ENCODE results near the gene NUCB2.

The NUCB2 gene

DNA sequence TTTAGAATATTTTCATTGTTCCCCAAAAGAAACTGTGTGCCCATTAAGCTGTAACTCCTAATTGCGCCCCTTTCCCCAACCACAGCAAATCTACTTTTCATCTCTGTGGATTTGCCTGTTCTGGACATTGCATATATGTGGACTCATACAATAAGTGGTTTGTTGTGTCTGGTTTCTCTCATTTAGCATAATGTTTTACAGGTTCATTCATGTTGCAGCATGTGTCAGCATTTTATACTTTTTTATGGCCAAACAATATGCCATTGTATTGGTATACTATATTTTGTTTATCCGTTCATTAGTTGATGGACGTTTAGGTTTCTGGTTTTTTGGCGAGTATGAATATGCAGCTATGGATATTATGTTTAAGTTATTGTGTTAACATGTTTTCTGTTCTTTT lies 23.8 kb downstream of the NUCB2 start:
- H3K9me3 ChIP-seq (ENCODE audit: control insufficient read depth, insufficient read depth, low read length) = no peaks in the 10 kb centered on the region
- no peak overlapping the region for H3K4me2 ChIP-seq (ENCODE audit: low read length)
- H3K4me3 ChIP-seq (ENCODE audit: low read length) = no peak overlapping the region
- H3K27me3 ChIP-seq (ENCODE audit: control insufficient read depth, low read length) = no peaks in the 10 kb centered on the region
- no peak overlapping the region for H3K27ac ChIP-seq (ENCODE audit: low read depth, low read length)
- H3K9me2 ChIP-seq (replicated peaks; ENCODE audit: control insufficient read depth, low read length) = no peaks in the 10 kb centered on the region
- no peaks in the 10 kb centered on the region for H3F3A ChIP-seq (ENCODE audit: control insufficient read depth, insufficient read depth)
- TF ChIP-seq, protein P1, sequence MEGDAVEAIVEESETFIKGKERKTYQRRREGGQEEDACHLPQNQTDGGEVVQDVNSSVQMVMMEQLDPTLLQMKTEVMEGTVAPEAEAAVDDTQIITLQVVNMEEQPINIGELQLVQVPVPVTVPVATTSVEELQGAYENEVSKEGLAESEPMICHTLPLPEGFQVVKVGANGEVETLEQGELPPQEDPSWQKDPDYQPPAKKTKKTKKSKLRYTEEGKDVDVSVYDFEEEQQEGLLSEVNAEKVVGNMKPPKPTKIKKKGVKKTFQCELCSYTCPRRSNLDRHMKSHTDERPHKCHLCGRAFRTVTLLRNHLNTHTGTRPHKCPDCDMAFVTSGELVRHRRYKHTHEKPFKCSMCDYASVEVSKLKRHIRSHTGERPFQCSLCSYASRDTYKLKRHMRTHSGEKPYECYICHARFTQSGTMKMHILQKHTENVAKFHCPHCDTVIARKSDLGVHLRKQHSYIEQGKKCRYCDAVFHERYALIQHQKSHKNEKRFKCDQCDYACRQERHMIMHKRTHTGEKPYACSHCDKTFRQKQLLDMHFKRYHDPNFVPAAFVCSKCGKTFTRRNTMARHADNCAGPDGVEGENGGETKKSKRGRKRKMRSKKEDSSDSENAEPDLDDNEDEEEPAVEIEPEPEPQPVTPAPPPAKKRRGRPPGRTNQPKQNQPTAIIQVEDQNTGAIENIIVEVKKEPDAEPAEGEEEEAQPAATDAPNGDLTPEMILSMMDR (IDR thresholded peaks at IDR 0.05; ENCODE audit: low read depth, low read length, poor library complexity, severe bottlenecking) = no peak
- no peak for TF ChIP-seq EZH2phosphoT487 (IDR thresholded peaks at IDR 0.05; ENCODE audit: borderline replicate concordance, low read length)
- no peaks in the 10 kb centered on the region for H3K36me3 ChIP-seq (ENCODE audit: control insufficient read depth, low read length)
- no peaks in the 10 kb centered on the region for H4K20me1 ChIP-seq (ENCODE audit: control insufficient read depth, insufficient read depth, low read depth, low read length)
- no peaks in the 10 kb centered on the region for H3K4me1 ChIP-seq (ENCODE audit: control insufficient read depth, low read length)
- H3K79me2 ChIP-seq (ENCODE audit: control insufficient read depth, low read length) = no peaks in the 10 kb centered on the region

DNA sequence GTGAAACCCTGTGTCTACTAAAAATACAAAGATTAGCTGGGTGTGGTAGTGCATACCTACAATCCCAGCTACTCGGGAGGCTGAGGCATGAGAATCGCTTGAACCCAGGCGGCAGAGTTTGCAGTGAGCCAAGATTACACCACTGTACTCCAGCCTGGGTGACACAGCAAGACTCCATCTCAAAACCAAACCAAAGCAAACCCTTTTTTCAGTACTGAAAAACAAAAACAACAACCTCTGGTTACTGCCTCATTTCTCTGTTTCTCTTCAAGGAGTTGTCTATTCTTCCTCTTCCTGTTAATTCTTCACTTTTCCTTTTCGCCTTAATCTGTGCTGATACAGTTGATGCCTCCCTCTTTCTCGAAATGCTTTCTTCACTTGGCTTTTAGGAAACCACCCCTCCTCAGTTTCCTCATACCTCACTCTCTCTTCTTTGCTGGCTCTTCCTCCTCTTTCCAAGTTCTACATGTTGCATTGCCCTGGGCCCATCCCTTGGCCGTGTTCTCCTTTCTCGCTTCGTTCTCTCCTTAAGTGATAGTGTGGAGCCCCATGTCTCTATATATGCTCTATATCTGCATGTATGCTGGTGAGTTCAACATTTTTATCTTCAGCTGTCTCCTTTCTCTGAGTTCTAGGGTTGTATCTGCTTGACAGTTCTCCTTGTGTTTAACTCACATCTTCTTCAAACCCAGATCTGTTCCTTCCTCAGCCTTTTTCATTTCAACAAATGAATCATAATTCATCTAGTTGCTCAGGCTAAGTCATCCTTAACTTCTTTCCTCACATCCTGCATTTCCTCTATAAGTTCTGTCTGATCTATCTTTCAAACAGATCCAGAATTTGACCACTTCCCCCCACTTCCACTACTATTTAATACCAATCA lies 37.1 kb downstream of the NUCB2 start:
- no peaks in the 10 kb centered on the region for H3K4me1 ChIP-seq (ENCODE audit: control insufficient read depth, low read length)
- no peak overlapping the region for H3K4me2 ChIP-seq (ENCODE audit: low read length)
- no peaks in the 10 kb centered on the region for H3K79me2 ChIP-seq (ENCODE audit: control insufficient read depth, low read length)
- H3K9me3 ChIP-seq (ENCODE audit: control insufficient read depth, insufficient read depth, low read length) = no peaks in the 10 kb centered on the region
- H3K36me3 ChIP-seq (ENCODE audit: control insufficient read depth, low read length) = no peaks in the 10 kb centered on the region
- H3K9me2 ChIP-seq (replicated peaks; ENCODE audit: control insufficient read depth, low read length) = no peaks in the 10 kb centered on the region
- no peak for TF ChIP-seq EZH2phosphoT487 (IDR thresholded peaks at IDR 0.05; ENCODE audit: borderline replicate concordance, low read length)
- TF ChIP-seq, protein P1 (IDR thresholded peaks at IDR 0.05; ENCODE audit: low read depth, low read length, poor library complexity, severe bottlenecking) = no peak
- H3F3A ChIP-seq (ENCODE audit: control insufficient read depth, insufficient read depth) = no peaks in the 10 kb centered on the region
- no peaks in the 10 kb centered on the region for H3K27me3 ChIP-seq (ENCODE audit: control insufficient read depth, low read length)
- no peaks in the 10 kb centered on the region for H4K20me1 ChIP-seq (ENCODE audit: control insufficient read depth, insufficient read depth, low read depth, low read length)
- no peak overlapping the region for H3K27ac ChIP-seq (ENCODE audit: low read depth, low read length)
- H3K4me3 ChIP-seq (ENCODE audit: low read length) = no peak overlapping the region

DNA sequence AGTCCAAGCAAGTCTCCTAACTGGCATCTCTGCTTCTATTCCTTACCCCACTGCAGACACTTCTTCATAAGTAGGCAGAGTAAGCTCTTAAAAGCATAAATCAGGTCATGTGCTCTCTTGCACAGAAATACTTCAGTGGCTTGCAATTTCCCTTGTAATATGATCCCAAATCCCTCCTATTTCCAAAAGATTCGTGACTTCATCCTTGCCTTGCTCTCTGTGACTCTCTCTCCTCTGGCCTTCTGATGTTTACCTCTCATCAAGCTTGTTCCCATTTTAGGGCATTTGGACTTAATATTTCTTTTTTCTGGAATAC lies 37.7 kb downstream of the NUCB2 start:
- Histone ChIP-seq H3K9me3 (ENCODE audit: control insufficient read depth, insufficient read depth, low read length) (no peaks in the 10 kb centered on the region), H3K4me3 (ENCODE audit: low read length) (no peak overlapping the region), H3F3A (ENCODE audit: control insufficient read depth, insufficient read depth) (no peaks in the 10 kb centered on the region), H3K9me2 (replicated peaks; ENCODE audit: control insufficient read depth, low read length) (no peaks in the 10 kb centered on the region), H3K36me3 (ENCODE audit: control insufficient read depth, low read length) (no peaks in the 10 kb centered on the region), H3K4me2 (ENCODE audit: low read length) (no peak overlapping the region), H3K27ac (ENCODE audit: low read depth, low read length) (no peak overlapping the region), H4K20me1 (ENCODE audit: control insufficient read depth, insufficient read depth, low read depth, low read length) (no peaks in the 10 kb centered on the region), H3K4me1 (ENCODE audit: control insufficient read depth, low read length) (no peaks in the 10 kb centered on the region), H3K79me2 (ENCODE audit: control insufficient read depth, low read length) (no peaks in the 10 kb centered on the region), H3K27me3 (ENCODE audit: control insufficient read depth, low read length) (no peaks in the 10 kb centered on the region)
- TF ChIP-seq EZH2phosphoT487 (IDR thresholded peaks at IDR 0.05; ENCODE audit: borderline replicate concordance, low read length) = no peak
- TF ChIP-seq, protein P1 (IDR thresholded peaks at IDR 0.05; ENCODE audit: low read depth, low read length, poor library complexity, severe bottlenecking) = no peak

Data from DOHH2 (cell line).